M059J (cell line): ENCODE results near the gene GNS. TPM values are rescaled to one million over a fixed set of nuclear protein-coding genes. Genes with fewer than 3 reads are reported as not detected.

ENCODE experiments used
- DNase-seq: peaks from one replicate; pipeline ENCODE4 v3.0.0-alpha.2; 2012; ENCODE audit warnings: low read depth
- total RNA-seq: library from RNA; depleted of rRNA; stranded (reverse); fragments of >200 nt; shearing (Covaris generic); gene quantifications from 2 replicates; pipeline ENCODE4 v1.2.3, GENCODE V29; 2014; rRNA removed

GNS gene
- total RNA-seq, 1 experiment from 2014 or later, result 210 TPM

DNA sequence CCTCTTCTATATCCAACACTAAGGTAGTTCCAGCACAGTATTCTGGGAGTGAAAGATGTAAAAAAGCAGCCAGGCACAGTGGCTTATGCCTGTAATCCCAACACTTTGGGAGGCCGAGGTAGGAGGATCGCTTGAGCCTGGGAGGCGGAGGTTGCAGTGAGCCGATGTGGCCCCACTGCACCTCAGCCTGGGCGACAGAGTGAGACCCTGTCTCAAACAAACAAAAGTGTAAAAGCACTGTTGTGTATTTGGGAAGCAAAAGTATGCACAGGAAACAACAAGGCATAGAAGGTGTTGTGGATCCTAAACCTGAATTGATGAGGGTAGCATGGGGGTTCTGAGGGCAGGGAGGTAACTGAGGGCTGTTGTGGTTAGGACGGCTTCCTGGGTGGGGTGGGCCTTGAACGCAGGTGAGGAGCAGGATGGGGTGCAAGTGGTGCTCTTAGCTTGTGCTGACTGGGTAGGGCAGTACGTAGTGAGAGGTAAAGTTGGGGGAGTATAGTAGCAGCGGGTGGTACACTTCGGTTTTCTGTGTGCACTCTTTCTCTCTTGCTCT is 84.8 kb downstream of the GNS start:
- DNase-seq, result no peak

DNA sequence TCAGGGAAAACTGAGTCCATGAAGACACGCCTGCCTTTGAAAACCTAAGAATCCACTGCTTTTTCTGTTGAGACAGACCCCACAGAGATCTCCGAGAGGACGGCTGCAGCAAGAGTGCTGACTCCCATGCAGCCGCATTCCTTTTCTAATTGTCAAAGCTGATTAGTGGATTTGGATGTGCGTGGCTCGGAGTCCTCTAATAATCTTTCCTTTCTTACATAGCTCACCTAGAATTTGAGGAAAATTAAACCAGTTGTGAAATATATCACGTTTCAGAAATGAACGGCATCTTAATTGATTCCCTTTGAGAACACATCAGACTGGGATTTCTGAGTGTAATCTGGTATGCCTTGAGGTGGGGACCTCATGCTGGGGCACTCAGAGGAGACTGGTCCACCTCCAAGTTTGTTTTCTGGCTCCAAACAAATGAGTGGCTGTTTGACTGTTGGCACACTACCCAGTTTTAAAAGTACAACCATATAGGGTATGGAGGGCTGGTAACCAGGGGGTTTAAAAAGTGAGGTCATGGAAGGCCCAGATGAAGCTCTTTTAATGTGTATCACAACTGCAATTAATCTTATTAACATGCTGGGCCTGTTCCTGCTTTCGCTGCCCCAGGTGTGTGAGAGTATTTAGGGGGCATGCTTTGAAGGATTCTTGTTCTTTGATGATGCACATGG is 85.6 kb downstream of the GNS start:
- DNase-seq, result no peak

DNA sequence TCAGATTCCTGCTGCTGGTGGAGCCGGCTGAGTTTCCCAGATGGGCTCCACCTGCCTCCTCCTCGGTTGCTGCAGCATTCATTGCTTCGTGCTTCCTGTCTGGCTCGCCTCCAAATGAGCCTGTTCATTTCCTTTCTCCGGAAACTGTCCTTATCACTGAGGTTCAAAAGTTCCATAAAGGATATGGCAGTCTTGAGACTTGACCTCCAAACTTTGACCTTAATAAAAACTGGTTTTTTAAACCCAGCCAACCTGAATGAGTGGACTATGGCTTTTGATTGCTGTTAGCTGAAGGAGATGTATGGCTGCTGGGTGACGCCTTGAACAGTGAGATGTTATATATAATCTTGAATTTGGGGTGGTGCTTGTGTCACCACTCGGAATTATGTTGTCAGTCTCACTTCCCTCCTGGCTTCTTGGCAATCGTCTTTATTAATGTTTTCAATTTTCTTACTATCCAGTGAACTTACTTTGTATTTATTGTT is 86.2 kb downstream of the GNS start:
- peak; percentile 52 for DNase-seq

DNA sequence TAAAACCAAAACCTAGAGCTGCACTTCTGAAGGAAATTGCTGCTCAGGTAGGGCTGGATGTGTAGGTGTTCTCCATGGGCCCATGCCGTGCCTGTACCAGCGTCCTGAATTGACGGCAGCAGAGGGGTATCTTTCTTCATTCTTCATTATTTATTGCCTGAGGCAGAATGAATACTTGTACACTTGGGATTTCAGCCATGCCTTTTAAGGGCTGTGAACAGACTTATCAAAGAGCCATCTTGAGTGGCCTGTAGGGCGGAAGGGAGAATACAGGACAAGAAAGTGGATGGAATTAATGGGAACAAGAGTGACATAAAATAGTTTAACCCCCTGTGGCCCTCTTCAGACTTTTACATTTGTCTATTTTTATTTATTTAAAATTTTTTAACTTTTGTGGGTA is 87.5 kb downstream of the GNS start:
- DNase-seq, result no peak

DNA sequence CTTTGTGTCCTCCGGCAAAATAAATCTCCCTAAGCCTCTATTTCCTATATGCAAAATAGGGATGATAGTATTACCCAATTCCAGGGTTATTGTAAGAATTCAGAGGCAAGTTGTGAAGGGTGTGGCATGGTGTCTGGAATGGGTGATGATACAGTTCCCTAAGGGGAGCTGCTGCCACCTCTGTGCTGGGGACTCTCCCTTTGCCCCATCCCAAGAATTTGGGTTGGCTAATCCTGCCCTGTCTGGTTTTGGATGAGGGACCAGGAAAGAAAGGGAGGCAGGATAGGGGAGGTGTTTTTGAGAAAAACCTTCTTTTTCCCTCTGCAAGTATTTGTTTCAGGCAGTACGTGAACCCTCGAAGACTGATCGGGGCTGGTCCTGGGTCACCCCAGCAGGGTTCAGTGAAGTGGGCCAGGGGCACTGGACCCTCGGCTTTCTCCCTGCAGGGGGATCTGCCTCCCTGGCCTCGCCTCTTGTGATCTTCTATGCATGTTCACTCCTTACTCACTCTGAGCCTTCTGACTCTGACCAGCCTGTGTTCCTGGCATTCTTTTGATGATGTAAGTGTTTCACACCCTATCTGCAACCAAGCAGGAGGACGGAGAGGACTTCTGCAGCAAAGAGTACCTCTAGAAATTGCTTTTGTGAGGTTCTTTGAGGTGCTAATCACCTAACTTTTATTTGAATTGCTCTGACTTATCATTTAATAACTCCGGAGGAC is 88.1 kb downstream of the GNS start:
- DNase-seq, result no peak

DNA sequence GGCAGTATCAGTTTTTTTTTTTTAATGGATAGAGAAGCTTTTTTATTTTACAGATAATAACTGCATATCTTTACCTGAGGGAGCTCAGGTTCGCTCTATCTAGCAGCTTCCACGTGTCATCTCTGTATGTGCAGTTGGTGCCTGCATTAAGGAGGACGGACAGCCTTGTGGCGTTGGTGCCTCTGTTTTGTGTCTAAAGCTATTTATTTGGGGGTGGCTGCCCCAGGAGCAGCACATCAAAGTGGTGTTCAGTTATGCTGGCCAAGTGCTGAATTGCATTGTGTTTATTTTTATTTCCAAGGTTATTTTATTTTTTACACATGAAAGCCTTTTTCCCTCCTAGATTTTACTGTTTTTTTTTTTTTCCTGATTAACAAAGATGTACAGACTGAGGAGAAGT is 89.2 kb downstream of the GNS start:
- no peak for DNase-seq

DNA sequence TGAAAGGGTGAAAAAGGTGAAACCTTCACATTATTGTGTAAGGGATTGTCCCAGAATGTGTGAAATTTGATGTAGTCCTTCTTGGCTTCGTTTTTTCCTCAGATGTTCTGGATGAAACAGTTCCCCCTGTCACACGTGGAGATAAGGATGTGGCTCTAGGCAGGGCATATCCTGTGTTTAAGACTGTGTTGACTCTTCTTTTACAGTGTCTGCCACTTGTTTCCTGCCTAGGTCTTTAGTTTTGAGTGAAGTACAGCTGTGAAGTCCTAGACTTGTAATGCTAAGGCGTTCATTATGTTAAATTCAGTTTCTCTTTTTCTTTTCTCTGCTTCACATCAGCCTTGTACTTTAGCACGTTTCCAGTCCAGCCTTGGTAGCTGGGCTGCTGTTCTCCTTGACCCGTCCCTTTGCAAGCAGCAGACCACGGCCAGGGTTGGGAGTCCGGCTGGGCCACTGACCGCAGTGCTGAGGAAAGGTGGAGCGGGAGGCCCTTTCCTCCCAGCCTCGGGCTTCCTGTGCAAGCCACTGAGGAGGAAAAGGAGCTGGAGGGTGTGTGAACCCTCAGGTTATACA is 89.8 kb downstream of the GNS start:
- DNase-seq, result no peak

DNA sequence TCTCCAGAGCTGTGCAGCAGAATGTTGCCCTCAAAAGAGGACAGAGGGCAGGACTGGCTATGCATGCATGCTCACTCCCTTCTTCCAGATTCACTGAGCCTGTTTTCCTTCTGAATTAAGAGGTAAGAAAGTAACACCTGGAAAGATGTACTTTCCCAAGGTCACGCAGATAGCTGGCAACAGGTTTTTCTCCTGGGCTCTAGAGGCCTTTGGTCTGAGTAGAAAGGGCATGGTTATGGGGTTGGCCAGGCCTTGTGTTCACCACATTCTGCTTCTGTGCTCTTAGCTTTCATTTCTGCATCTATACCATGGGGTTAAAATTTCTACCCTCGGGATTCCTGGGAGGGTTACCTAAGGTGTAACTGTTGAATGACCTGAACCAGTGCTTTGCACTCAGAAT is 91.4 kb downstream of the GNS start:
- DNase-seq, result no peak

DNA sequence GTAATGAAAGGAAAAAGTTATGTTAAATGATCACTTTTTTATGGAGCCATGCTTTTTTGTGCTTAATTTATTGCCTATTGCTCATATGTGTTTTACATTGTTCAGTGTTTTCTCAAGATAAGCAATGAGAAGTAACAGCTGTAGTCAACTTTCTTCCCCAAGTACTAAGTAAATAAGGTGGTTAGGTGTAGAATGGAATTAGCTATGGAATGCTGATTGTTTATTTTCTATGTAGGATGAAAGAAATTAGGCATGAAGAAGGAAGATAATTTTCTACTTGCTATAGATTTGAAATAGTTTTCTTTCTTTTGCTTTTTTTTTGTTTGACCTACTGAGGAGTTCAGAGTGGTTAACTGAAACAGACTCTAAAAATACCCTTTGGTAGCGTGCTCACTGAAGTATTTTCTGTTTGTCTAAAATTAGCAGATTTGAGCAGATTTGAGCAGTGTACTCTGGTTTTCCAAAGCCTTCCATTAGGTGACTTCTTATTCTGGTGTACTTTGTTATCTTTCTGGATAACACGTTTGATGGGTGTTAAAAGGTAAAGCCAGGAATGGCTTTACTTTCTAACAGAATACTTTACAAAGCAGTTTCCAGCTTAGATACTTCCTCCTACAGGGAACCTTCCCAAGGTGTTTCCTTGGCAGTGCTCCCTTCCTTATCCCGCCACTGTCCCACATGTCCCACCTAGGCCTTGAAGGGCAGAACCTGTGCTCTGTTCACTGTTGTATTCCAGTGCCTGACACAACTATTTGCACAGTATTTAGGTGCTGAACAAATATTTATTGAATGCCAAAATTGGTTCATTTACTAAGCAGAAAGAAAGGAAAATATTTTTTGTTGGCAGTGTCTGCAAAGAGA is 92.9 kb downstream of the GNS start:
- no peak for DNase-seq

DNA sequence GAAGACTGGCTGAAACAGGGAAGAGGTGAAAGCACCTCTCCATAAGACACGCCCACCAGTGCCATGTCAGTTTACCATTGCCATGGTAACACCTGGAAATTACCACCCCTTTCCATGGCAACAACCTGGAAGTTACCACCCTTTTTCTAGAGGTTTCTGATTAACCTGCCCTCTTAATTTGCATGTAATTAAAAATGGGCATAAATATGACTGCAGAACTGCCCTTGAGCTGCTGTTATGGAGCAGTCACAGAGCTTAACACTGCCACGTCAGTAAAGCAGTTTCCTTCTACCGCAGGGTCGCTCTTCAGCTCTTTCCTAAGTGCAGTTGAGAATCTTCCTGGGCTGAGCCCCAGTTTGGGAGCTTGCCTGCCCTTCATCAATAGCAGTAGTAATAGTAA is 93.7 kb downstream of the GNS start:
- no peak for DNase-seq

Other genes starting within 250 kb of the GNS start
- gene RASSF3, start 148.9 kb downstream of the GNS start, total RNA-seq, result 8.8 and 13.6 TPM in 2 replicates
- gene TBC1D30, start 65.2 kb upstream of the GNS start, total RNA-seq, result 0.52 and 3.2 TPM in 2 replicates